Measurements from ENCODE around the gene LTO1.
"Not testable (repeated sequence)": the region's sequence is repeated elsewhere in the genome, so short reads cannot be mapped to it uniquely, and the experiment has no call there.

Gene LTO1

GRCh38 chr11:69700278-69701140 lies 25.4 kb upstream of the LTO1 start:
- DNase-seq = no peak

DNA sequence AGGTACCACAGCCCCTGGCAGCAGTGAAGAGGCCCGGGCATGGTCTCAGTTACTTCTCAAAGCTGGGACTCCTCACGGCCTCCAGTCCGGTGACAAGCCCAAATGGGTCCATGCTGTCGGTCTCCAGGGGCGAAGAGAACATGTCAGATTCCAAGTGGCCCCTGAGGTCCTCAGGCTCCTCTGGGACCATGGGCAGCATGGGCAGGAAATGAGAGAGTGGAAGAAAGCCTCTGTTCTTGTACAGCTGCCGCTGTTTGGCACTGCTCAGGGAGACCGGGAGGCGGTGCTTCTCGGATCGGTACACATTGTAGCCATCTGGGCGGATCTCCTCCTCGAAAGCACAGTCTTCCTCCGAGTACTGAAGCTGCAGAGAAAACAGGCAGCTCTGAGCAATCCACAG lies 24.1 kb upstream of the LTO1 start:
- no peak for DNase-seq

DNA sequence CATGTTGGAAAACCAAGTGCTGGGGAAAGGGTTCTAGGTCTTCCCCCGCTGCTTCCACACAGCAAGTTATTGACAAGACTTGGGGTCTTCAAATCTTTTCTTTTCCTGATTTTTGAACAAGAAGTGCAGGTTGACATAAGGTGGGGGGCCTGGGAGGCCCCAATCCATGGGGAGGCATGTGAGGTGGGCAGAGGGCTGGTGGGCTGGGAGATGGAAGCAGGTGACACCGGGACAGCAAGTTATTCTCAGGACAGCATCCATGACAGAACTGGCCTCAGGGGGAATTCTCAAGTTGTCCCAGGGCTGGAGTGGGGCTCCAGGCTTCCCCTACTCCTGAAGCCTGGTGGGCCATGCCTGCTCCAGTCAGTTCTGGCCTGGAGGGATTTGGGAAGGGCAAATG lies 23.2 kb upstream of the LTO1 start:
- DNase-seq = no peak

GRCh38 chr11:69697861-69698260 lies 22.7 kb upstream of the LTO1 start:
- no peak for DNase-seq

- no peak for DNase-seq
Observed at GRCh38 chr11:69697469-69697843, 22.3 kb upstream of the LTO1 start.

DNA sequence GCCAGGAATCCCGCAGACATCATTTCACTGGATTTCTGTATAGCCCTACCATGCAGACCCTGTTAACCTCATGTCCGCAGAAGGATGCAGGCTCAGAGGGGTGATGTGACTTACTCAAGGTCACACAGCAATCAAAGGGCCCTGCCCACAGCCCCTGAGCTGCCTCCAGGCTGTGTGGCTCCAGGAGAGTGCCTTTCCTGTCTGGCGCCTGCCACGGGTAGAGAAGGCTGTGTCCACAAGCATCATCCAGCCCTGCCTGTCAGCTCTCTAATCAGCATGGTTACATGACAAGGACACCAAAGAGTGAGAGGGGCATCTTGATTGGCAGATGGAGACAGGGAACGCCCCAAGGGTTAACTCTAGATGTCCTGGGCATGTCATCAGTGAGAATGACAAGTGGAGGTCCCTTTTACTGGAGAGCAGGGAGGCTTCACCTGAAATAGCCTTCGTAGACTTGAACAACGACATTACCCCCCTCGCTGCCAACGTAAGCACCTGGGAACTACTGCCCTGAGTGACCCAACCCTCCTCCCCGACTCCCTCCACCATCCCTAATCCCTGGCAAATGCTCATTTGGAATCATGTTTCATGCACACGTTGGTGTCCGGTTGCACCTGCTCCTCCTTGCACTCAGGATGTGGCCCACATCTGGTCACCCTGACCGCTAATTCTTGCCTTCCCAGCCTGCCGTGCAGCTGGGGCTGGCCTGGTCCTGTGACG lies 21.8 kb upstream of the LTO1 start:
- DNase-seq = no peak

GRCh38 chr11:69695995-69696394 lies 20.8 kb upstream of the LTO1 start:
- DNase-seq = not testable (repeated sequence)

DNA sequence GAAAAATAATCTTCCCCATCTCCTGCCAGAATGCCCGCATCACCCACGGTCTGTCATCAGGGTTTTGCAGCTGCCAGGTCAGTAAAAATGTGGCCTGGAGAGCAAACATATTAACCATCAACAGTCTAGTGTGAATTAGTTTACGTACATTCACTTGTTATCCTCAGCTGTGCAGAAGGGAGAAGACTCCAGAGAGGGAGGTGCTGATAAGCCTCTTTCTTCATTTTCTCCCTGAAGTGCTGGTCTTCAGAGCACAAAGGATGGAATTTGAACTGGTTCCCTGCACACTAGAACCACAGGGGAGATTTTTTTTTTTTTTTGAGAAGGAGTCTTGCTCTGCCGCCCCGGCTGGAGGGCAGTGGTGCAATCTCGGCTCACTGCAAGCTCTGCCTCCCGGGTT lies 20.4 kb upstream of the LTO1 start:
- no peak for DNase-seq

- no peak for DNase-seq
Observed at GRCh38 chr11:69694781-69695180, 19.6 kb upstream of the LTO1 start.

GRCh38 chr11:69692422-69692821 lies 17.3 kb upstream of the LTO1 start:
- no peak for DNase-seq

DNA sequence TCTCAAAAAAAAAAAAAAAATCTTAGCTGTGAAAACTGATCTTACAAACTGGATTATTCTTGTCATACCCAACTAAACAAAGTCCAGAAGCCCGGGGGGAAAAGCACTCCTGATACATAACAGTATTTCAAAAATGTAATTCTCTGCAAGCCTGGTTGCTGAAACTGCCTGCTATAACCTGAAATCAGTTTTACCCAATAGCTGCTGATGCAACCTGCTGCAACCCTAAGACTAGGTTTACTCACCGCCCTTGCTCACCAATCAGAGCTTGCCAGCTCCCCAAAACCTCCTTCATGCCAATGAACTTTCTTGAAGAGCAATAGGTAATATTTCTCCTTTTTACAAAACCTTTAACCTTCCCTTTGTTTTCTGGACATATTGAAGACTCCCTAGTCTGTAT lies 16.3 kb upstream of the LTO1 start:
- no peak for DNase-seq

GRCh38 chr11:69689484-69690319 lies 14.5 kb upstream of the LTO1 start:
- no peak for DNase-seq

DNA sequence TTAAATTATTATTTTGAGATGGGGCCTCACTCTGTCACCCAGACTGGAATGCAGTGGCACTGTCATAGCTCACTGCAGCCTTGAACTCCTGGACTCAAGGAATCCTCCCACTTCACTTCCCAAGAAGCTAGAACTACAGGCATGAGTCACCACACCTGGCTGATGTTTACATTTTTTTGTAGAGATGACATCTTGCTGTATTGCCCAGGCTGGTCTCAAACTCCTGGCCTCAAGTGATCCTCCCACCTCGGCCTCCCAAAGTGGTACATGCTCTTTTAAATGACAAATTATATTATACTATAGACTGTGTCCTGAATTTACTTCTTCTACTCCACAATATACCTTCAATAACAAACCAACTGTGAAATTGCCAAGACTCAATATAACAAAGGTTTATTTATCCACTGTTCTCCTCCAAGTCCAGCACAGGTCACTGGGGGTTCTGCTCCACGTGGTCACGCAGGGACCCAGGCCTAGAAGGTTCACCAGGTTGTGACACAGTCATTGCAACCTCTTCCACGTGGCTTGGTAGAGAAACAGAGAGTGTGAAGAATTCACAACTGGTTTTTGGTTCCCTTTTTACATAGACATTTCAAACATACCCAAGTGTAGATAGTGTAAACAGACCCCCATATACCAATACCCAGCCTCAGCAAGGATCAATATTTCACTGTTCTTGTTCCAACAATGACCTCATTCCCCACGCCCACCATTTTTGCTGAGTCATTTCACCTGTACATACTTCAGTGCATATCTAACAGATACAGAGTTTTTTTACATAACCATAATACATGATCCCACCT lies 13.0 kb upstream of the LTO1 start:
- DNase-seq = not testable (repeated sequence)

DNA sequence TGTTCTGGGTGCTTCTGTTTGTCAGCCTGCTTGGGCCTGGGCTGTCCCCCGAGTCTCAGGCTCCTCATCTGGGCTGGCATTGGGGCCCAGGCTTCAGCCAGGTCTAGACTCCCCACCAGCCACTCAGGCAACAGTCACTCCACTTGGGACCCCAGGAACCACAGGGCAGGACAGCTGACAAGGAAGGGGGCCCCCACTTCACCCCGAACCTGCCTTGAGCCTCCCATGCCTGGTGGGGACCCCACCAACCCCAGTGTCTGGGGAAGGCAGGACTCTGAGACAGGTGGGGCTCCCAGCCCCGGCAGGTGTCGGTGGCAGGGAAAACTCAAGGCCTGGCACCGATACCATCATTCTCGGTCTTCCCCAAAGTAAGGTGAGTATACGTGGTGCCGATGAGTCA lies 11.7 kb upstream of the LTO1 start:
- no peak for DNase-seq

DNA sequence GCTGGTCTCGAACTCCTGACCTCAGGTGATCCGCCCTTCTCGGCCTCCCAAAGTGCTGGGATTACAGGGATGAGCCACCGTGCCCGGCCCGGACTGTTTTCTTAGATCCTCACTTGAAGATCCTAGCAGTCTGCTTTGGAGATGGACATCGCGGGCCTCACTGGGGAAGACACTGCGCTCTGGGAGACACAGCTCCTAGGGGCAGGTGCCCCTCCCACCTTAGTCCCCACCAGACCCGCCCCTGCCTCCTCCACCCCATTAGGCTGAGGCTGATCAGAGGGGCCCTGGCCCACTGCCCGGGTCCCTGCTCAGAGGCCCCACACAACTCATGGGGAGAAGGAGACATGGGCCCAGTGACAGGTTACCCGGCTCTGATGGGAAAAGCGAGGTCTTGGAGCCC lies 11.3 kb upstream of the LTO1 start:
- DNase-seq = no peak

DNA sequence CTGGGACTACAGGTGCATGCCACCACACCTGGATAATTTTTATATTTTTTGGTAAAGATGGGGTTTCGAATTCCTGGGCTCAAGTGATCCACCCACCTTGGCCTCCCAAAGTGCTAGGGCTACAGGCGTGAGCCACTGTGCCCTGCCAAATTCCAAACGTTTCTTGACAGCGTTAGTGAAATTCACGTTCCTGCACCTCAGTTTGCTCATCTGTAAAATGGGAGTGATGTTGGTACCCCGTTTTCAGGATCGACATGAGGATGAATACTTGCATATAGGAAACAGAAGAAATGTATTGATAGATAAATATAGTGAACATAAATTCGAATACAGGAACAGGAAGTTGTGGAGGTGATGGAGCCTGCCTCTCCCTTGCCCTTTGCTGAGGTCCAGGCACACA lies 10.2 kb upstream of the LTO1 start:
- no peak for DNase-seq

DNA sequence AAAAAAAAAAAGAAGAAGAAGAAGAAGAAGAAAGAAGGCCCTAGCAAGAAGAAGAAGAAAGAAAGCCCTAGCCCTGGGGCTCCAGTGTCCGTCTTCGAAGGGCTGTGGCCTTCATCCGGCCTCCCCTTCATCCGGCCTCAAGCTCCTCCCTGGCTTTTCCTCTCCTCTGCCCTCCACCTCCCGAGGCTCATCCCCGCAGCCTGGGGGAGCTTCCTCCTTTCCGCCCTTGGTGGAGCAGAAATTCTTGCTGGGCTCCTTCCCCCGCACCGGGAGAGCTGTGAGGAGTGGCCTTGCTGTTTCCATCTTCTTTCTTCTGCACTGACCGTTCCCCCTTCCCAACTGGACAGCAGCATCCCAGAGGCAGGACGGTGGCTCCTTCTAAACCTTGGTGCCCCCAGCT lies 9.5 kb upstream of the LTO1 start:
- DNase-seq = no peak

- DNase-seq = no peak
Observed at GRCh38 chr11:69683764-69684333, 8.7 kb upstream of the LTO1 start.

DNA sequence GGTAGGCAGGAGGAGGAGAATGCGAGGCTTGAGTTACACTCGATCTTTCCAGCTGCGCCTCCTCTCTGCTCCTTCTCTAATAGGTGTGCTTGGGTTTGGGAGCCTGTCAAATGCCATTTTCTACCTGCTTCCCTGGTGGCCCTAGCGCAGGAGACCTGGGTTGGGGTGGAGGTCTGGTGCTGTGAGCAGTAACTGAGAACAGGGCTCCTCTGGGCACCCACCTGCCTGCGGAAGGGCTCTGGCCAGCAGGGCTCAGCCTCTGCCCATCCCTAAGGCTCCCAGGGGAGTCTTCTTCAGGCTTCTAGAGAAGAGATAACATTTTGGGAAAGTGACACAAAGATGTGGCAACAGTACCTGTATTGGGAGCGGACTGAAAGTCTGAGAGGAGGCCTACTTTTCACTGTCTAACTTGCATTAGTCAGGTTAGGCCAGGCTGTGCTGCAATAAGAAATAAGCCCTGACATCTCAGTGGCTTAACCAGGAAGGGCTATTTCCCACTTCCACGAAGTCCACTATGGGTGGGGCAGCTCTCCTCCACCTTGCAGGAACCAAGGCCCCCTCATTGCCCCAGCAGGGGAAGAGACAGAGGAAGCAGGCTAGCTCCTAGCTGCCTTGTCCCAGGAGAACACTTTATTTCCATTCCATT lies 7.7 kb upstream of the LTO1 start:
- DNase-seq = no peak

DNA sequence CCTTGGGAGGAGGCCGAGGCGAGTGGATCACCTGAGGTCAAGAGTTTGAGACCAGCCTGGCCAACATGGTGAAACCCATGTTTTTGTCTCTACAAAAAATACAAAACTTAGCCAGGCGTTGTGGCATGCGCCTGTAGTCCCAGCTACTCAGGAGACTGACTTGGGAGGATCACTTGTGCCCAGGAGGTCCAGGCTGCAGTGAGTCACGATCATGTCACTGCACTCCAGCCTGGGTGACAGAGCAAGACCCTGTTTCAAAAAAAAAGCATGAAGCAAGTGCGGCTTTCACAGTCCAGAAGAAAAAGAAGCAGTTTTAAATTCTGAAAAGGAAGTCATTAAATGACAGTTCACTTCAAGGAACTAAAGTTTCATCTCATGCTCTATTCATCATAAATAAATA lies 7.1 kb upstream of the LTO1 start:
- no peak for DNase-seq

- no peak for DNase-seq
Observed at GRCh38 chr11:69680688-69681087, 5.5 kb upstream of the LTO1 start.

DNA sequence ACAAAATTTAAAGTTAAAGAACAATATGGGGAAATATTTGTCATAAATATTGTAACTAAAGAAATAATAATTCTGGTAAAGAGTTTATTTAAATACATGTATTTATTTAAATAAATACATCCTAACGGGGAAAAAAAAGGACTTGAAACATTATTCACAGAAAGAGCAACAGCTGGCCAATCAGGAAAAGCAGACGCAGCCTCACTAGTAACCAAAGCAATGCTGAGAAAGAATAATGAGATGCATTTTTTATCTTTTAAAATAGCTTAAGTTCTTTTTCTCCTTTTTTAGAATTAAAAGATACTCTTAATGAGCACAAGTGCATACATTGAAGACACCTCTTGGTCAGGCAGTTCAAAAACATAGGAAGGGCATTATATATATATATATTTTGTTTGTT lies 2.6 kb upstream of the LTO1 start:
- DNase-seq = no peak
